Astrocyte of the hippocampus (primary cell): ENCODE data around the gene ENTHD1.
"Not testable (repeated sequence)": the region's sequence is repeated elsewhere in the genome, so short reads cannot be mapped to it uniquely, and the experiment has no call there.

ENCODE experiments used
- DNase-seq: peaks from one replicate; pipeline ENCODE4 v3.0.0; 2011; ENCODE audit warnings: low read depth, low spot score

The ENTHD1 gene

DNA sequence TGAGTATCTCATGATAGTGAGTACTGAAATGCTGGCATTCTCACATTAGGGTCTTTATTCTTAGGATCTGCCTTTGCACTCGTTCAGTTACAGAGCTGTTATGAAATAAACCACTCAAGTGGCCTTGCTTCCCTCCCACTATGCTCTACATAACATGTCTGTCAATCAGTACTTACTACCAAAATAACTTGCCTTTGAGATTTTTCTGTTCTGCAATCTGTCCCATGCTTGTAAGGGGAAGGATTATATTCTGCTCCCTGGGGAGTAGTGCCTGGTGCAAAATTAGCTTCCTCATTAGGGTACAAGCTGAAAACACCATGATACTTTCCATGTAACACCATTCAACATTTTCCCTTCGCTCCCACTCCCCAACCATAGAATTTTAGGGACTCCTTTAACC, 5.4 kb upstream of the ENTHD1 start:
- DNase-seq = no peak

GRCh38 chr22:39897841-39898240, 4.3 kb upstream of the ENTHD1 start:
- DNase-seq = no peak

DNA sequence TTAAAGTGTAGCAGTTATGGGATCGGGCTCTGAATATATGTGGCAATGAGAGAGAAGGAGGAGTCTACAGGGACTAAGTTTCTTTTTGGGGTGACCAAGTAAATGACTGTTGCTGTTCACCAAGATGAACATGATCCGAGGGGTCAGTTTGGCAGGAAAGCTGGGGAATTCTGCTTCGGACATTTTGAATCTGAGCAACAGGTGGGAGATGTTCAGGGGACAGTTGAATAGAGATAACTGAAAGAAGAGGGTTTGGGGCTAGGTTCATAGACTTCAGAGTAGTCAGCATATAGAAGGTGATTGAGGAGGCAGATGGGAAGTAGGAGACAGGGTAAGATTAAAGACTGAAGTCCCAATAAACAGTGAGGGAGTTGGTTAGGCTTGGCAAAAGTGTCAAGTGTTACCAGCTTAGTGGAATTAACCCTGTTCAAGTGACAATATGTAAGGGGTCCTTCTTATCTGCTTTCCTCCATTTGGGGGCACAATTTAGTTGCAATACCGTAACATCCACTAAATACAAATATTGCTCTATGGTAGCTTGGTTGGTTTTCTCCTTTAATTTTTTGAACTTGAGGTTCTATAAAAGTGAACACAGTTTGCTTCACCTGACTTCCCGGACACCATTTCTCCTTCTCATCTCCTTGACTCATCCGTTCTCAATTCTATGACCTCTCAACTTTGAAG, 2.9 kb upstream of the ENTHD1 start:
- DNase-seq = no peak

GRCh38 chr22:39895682-39896081, 2.1 kb upstream of the ENTHD1 start:
- no peak for DNase-seq

GRCh38 chr22:39894554-39895092, 1.1 kb upstream of the ENTHD1 start:
- DNase-seq = no peak

DNA sequence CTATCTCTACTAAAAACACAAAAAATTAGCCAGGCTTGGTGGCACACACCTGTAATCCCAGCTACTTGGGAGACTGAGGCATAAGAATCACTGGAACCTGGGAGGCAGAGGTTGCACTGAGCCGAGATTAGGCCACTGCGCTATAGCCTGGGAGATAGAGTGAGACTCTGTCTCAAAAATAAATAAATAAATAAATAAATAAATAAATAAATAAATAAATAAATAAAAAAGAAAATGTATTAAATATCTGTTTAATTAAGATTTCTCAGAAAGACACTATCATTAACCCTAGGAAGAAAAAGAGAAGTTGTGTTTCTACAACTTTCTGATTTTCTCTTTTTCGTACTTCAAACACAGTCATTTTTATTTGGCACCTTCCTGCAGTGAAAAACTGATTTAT, 3.6 kb downstream of the ENTHD1 start:
- not testable (repeated sequence) for DNase-seq

DNA sequence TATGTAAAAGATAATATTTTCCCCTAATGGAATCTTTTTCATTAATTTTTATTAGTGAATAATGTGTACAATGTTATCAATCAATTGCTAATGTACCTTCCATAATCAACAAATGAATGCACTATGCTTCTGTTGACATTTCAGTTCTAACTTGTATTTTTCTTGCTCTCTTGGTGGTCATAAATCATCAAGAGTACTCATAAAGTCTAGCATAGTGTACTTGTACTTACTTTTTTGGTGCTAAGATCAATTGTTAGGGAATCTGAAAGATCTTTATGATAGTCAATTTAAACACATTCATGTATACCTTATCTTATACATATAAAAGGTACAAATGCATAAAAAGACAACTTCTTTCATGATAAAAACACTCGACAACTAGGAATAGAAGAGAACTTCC, 10.5 kb downstream of the ENTHD1 start:
- no peak for DNase-seq

GRCh38 chr22:39880722-39881121, 12.8 kb downstream of the ENTHD1 start:
- no peak for DNase-seq

DNA sequence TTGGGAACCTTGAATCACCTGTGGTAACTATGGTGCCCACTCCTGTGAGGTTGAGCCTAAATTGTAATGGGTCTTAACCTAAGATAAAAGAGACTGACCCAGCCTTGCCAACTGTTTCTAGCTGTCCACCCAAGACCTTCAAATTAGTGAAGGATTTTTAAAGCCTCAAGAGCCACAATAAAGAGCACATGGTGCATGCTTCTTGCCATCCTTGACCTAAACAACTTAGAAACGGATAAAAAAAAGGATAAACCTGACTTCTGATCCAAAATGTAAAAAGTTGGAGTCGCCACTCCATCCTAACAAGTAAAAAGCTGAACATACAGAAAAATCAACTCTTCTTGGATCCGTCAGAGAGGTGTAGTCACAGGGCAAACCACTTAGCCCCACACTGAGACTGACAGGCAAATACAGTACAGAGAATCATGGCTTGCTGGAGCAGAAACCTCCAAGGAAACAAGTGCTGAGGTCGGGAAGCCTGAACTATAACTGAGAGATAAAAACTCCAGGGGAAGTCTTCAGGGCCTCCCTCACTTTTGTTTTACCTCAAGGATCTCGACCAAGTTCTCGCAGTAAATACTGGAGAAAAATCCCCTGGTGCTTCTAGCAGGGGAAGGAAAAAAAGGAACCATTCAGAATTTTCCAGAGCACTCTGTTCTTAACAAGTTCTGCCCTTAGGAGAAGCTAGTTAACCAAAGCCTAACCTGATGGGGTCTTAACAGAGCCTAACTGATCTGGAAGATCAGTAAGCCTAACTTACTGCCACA, 16.3 kb downstream of the ENTHD1 start:
- no peak for DNase-seq

- peak; percentile 15 for DNase-seq
Measured at GRCh38 chr22:39875176-39875885, 18.2 kb downstream of the ENTHD1 start.

- no peak for DNase-seq
Measured at GRCh38 chr22:39873965-39874364, 19.6 kb downstream of the ENTHD1 start.

- DNase-seq = no peak
Measured at GRCh38 chr22:39872548-39872947, 21.0 kb downstream of the ENTHD1 start.

DNA sequence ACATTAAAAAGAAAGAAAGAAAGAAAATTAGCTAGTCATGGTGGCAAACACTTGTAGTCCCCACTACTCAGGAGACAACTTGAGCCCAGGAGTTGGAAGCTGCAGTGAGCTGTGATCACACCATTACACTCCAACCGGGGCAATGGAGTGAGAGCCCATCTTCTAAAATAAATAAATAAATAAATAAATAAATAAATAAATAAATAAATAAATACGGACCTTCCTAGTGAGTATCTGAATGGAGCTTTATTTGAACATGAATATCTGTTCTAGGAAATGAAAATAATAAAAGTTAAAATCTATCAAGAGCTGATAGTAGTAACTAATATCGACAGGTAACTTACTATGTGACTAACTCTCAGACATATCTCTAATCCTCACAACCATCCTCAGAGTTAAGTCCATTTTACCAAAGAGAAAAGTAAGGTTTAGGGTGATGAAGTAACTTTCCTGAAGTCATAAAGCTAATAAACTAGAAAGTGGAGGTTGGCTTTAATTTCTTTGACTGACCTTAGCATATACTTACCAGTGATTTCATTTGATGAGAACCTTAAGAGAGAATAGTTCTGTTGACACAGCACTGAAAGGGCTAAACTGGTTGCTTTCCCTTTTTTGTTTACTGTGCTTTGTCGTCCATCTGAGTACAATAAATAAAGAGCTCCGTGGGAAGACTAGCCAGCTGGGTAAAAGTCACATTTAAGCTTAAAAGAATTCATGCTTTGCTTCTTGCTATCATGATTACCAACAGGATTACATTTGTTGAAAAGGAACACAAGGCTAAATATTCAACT, 22.4 kb downstream of the ENTHD1 start:
- DNase-seq = no peak

DNA sequence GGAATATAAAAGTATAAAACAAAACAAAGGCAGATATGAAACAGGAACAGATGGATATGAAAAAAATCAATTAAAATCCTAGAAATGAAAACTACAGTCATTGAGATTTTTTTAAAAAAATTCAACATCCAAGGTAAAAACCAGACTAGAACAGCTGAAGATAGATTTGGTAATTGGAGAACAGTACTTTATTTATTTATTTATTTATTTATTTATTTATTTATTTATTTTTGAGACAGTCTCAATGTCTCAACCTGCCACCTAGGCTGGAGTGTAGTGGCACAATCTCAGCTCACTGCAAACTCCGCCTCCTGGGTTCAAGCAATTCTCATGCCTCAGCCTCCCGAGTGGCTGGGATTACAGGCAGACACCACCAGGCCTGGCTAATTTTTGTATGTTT, 23.8 kb downstream of the ENTHD1 start:
- not testable (repeated sequence) for DNase-seq

DNA sequence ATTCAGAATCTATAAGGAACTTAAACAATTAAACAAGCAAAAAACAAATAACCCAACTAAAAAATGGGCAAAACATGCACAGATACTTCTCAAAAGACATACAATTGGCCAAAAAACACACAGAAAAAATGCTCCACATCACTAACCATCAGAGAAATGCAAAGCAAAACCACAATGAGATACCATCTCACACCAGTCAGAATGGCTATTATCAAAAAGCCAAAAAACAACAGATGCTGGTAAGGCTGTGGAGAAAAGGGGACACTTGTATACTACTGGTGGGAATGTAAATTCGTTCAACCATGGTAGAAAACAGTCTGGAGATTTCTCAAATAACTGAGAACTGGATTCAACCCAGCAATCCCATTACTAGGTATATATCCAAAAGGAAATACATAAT, 24.8 kb downstream of the ENTHD1 start:
- DNase-seq = no peak

GRCh38 chr22:39859903-39860588, 33.5 kb downstream of the ENTHD1 start:
- DNase-seq = no peak

DNA sequence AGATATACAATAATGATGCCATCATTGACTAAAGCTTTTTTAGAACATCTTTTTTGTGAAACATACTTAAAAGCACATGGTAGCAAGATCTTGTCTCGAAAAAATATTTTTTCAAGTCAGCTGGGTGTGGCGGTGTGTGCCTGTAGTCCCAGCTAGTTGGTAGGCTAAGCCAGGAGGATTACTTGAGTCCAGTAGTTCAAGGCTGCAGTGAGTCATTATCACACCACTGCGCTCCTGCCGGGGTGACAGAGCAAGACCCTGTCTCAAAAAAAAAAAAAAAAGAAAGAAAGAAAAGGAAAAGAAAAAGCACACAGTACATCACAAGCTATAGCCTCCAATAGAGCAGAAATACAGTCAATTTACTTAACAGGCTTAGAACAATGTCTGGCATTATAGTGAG, 37.0 kb downstream of the ENTHD1 start:
- DNase-seq = no peak

- no peak for DNase-seq
Measured at GRCh38 chr22:39852799-39853198, 40.8 kb downstream of the ENTHD1 start.

DNA sequence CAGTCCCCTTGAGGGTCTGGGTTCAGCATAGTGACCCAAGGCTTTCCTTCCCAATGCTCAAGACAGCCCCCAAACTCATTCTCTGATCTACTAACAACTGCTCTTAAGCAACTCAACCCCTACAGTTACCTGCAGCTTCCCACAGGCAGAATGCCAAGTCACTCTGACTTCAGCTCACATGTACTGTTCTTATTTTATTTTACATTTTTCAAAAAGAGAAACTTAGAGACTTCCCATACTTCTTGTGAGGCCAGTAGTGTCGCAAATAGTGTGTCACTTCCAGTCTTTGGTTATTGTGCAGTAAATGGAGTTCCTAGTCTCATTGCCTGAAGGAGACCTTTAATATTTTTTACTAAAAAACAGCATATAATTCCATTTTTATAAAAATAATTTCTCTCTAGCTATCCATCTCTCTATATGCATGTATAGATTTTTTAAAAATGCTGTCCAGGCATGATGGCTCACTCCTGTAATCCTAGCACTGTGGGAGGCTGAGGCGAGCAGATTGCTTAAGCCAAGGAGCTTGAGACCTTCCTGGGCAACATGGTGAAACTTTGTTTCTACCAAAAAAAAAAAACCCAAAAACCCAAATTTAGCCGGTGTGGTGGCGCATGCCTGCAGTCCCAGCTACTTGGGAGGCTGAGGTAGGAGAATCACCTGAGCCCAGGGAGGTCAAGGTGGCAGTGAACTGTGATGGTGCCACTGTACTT, 41.8 kb downstream of the ENTHD1 start:
- DNase-seq = no peak

DNA sequence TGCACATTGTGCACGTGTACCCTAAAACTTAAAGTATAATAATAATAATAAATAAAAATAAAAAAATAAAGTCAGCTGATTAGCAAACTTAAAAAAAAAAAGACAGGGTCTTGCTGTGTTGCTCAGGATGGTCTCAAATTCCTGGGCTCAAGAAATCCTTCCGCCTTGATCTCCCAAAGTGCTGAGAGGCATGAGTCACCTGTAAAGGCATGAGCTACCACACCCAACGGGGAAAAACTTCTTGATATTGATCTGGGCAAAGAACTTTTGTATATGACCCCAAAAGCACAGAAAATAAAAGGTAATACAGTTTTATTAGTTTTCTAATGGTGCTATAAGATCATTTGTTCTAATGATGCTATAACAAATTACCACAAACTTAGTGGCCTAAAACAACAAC, 46.1 kb downstream of the ENTHD1 start:
- no peak for DNase-seq
